Measurements from ENCODE around the gene MAGI1.

MAGI1 gene

GRCh38 chr3:65745306-65745705, 293.4 kb downstream of the MAGI1 start:
- DNase-seq (ENCODE audit: low read depth in 1 of 2, low spot score in 1 of 2): no peak
- TF ChIP-seq SPI1 (IDR thresholded peaks at IDR 0.05; ENCODE audit: borderline replicate concordance, low read depth) (no peak), GABPA (IDR thresholded peaks at IDR 0.05; ENCODE audit: low read depth) (no peak), CTCF (IDR thresholded peaks at IDR 0.05; ENCODE audit: insufficient read depth, low read length) (no peak), REST (IDR thresholded peaks at IDR 0.05; ENCODE audit: insufficient replicate concordance, low read depth) (no peak), POLR2AphosphoS5 (IDR thresholded peaks at IDR 0.05; ENCODE audit: low read depth) (no peak)
- Histone ChIP-seq H3K27me3 (ENCODE audit: insufficient read depth, poor library complexity, severe bottlenecking) (no peaks in the 10 kb centered on the region), H3K4me3 (replicated peaks; ENCODE audit: insufficient read depth, low read length) (no peak overlapping the region), H3K27ac (replicated peaks) (no peak overlapping the region)

GRCh38 chr3:65742914-65743313, 295.8 kb downstream of the MAGI1 start:
- Histone ChIP-seq H3K4me3 (replicated peaks; ENCODE audit: insufficient read depth, low read length) (no peak overlapping the region), H3K27me3 (ENCODE audit: insufficient read depth, poor library complexity, severe bottlenecking) (no peaks in the 10 kb centered on the region), H3K27ac (replicated peaks) (no peak overlapping the region)
- no peak for TF ChIP-seq POLR2AphosphoS5 (IDR thresholded peaks at IDR 0.05; ENCODE audit: low read depth)
- no peak for TF ChIP-seq GABPA (IDR thresholded peaks at IDR 0.05; ENCODE audit: low read depth)
- no peak for TF ChIP-seq SPI1 (IDR thresholded peaks at IDR 0.05; ENCODE audit: borderline replicate concordance, low read depth)
- no peak for TF ChIP-seq CTCF (IDR thresholded peaks at IDR 0.05; ENCODE audit: insufficient read depth, low read length)
- no peak for TF ChIP-seq REST (IDR thresholded peaks at IDR 0.05; ENCODE audit: insufficient replicate concordance, low read depth)
- DNase-seq (ENCODE audit: low read depth in 1 of 2, low spot score in 1 of 2): no peak

- H3K4me3 ChIP-seq (replicated peaks; ENCODE audit: insufficient read depth, low read length): no peak overlapping the region
- no peak for DNase-seq (ENCODE audit: low read depth in 1 of 2, low spot score in 1 of 2)
- TF ChIP-seq CTCF (IDR thresholded peaks at IDR 0.05; ENCODE audit: insufficient read depth, low read length): no peak
- no peak for TF ChIP-seq SPI1 (IDR thresholded peaks at IDR 0.05; ENCODE audit: borderline replicate concordance, low read depth)
- no peak for TF ChIP-seq REST (IDR thresholded peaks at IDR 0.05; ENCODE audit: insufficient replicate concordance, low read depth)
- TF ChIP-seq GABPA (IDR thresholded peaks at IDR 0.05; ENCODE audit: low read depth): no peak
- no peak for TF ChIP-seq POLR2AphosphoS5 (IDR thresholded peaks at IDR 0.05; ENCODE audit: low read depth)
These were observed 297.2 kb downstream of the MAGI1 start for GRCh38 chr3:65741540-65741939.

More at GRCh38 chr3:65741540-65741939, 297.2 kb downstream of the MAGI1 start:
- Histone ChIP-seq H3K27me3 (ENCODE audit: insufficient read depth, poor library complexity, severe bottlenecking) (no peaks in the 10 kb centered on the region), H3K27ac (replicated peaks) (no peak overlapping the region)

All from HL-60 (cell line).